22Rv1 (cell line): ENCODE results near the gene TGFB2.

Experiments used
- CTCF ChIP-seq: fragments of 450-650 bp; IDR thresholded peaks from 2 replicates; pipeline ENCODE4 v1.5.1; 2017; ENCODE audit warnings: mild to moderate bottlenecking
- ZFX ChIP-seq: fragments of 450-650 bp; IDR thresholded peaks from 2 replicates; pipeline ENCODE4 v1.6.1; 2017; ENCODE audit warnings: antibody characterized with exemption, borderline replicate concordance

DNA sequence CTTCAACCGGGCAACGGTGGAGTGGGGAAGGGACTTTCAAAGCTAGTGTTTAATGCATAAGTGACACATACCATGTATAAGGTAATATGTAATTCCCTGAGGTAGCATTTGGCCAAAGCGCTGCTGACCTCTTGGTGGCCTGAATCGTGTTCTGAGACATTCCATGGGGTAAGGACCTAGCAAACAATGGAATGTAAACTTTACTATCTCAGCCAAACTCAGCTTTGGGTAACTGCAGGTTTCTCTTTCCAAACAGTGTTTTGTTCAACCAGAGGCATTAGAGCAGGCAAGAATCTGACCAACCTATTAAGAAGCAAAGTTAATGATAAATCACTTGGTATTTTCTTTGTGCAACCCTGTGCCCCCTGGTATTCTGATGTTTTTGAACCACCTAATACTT, 22.0 kb downstream of the TGFB2 start:
- TF ChIP-seq CTCF, result no peak
- no peak for TF ChIP-seq ZFX
